PC-3 (cell line): Measurements from ENCODE around the gene OR9A2. TPM values are rescaled to one million over a fixed set of nuclear protein-coding genes. Genes with fewer than 3 reads are reported as not detected.

ENCODE experiments used
- ATAC-seq: fragments of 200-7000 bp; cut with Tn5 transposase; 2 replicates; pipeline ENCODE4 v1.9.1; 2020; ENCODE audit warnings: mild to moderate bottlenecking, moderate library complexity
- BruUV-seq: library from RNA; stranded (reverse); fragments of 400-500 nt; replicated peaks from 2 replicates; lab custom pipeline; 2021; lab: Mats Ljungman, UMichigan
- CTCF ChIA-PET: fragments of 300-600 bp; sonication (Branson Sonifier 250); formaldehyde crosslinking; loops from one replicate; lab custom pipeline; 2022; ENCODE audit warnings: antibody characterized with exemption; lab: Charles Lee
- POLR2A ChIA-PET: fragments of 300-600 bp; sonication (Branson Sonifier 250); formaldehyde crosslinking; loops from one replicate; lab custom pipeline; 2022; ENCODE audit warnings: antibody characterized with exemption; ENCODE audit not compliant: unreplicated experiment; lab: Charles Lee
- DNase-seq: peaks from one replicate; pipeline ENCODE4 v3.0.0-alpha.2; 2015
- H2AFZ ChIP-seq: fragments of 300-600 bp; sonication (generic); 2 replicates; pipeline ENCODE4 v1.6.0; 2016; ENCODE audit warnings: antibody characterized with exemption, low read length
- H3F3A ChIP-seq: fragments of 300-600 bp; sonication (generic); one replicate; pipeline ENCODE4 v1.6.0; 2017; ENCODE audit warnings: antibody characterized with exemption, low read length, control low read depth, mild to moderate bottlenecking; ENCODE audit not compliant: unreplicated experiment
- H3K27ac ChIP-seq: fragments of 300-600 bp; sonication (generic); 2 replicates; pipeline ENCODE4 v1.5.1; 2016; ENCODE audit warnings: mild to moderate bottlenecking, low read length
- H3K27me3 ChIP-seq: fragments of 300-600 bp; sonication (generic); 2 replicates; pipeline ENCODE4 v1.6.1; 2016; ENCODE audit warnings: low read length, mixed read lengths
- H3K36me3 ChIP-seq: fragments of 300-600 bp; sonication (generic); 2 replicates; pipeline ENCODE4 v1.6.1; 2016; ENCODE audit warnings: low read depth, mixed run types, low read length, mixed read lengths
- H3K4me1 ChIP-seq: fragments of 300-600 bp; sonication (generic); 2 replicates; pipeline ENCODE4 v1.5.1; 2016; ENCODE audit warnings: low read length; ENCODE audit not compliant: insufficient read depth
- H3K4me2 ChIP-seq: fragments of 300-600 bp; sonication (generic); 2 replicates; pipeline ENCODE4 v1.6.0; 2016; ENCODE audit warnings: low read length
- H3K4me3 ChIP-seq: fragments of 300-600 bp; sonication (generic); 2 replicates; pipeline ENCODE4 v1.5.1; 2016; ENCODE audit warnings: mild to moderate bottlenecking, low read length, mixed read lengths
- H3K79me2 ChIP-seq: fragments of 300-600 bp; sonication (generic); 2 replicates; pipeline ENCODE4 v1.6.1; 2017; ENCODE audit warnings: low read length, mixed read lengths
- H3K9ac ChIP-seq: fragments of 300-600 bp; sonication (generic); 2 replicates; pipeline ENCODE4 v1.6.0; 2016; ENCODE audit warnings: mild to moderate bottlenecking, low read length
- H3K9me2 ChIP-seq: fragments of 300-600 bp; sonication (generic); replicated peaks from 2 replicates; pipeline ENCODE4 v1.6.1; 2016; ENCODE audit warnings: mixed run types, low read length, mixed read lengths
- H3K9me3 ChIP-seq: fragments of 300-600 bp; sonication (generic); 2 replicates; pipeline ENCODE4 v1.6.1; 2016; ENCODE audit warnings: low read length, mixed read lengths
- H4K20me1 ChIP-seq: fragments of 300-600 bp; sonication (generic); 2 replicates; pipeline ENCODE4 v1.6.1; 2016; ENCODE audit warnings: low read length, mixed read lengths
- EZH2 ChIP-seq: fragments of 300-600 bp; sonication (generic); IDR thresholded peaks from one replicate; pipeline ENCODE4 v1.6.1; 2017; ENCODE audit warnings: antibody characterized with exemption, mild to moderate bottlenecking, low read length; ENCODE audit not compliant: unreplicated experiment
- EZH2phosphoT487 ChIP-seq: fragments of 300-600 bp; sonication (generic); IDR thresholded peaks from 2 replicates; pipeline ENCODE4 v1.6.1; 2018; ENCODE audit warnings: mild to moderate bottlenecking, antibody characterized with exemption, low read length, borderline replicate concordance
- intact Hi-C: fragments of 100-400 bp; cut with micrococcal nuclease; formaldehyde crosslinking; loops from 2 replicates; pipeline ENCODE4 v1.9.0; 2023
- total RNA-seq: library from RNA; depleted of rRNA; stranded (reverse); fragments of >200 nt; gene quantifications from 2 replicates; pipeline ENCODE4 v1.2.3, GENCODE V29; 2014
- TF ChIP-seq, protein P1 (sequence below): fragments of 300-600 bp; sonication (generic); conservative IDR thresholded peaks from 2 replicates; pipeline ENCODE4 v1.5.1; 2017; ENCODE audit warnings: antibody characterized with exemption, low read depth, mild to moderate bottlenecking, low read length

Gene OR9A2
- total RNA-seq, 1 experiment from 2014 or later = not detected

DNA sequence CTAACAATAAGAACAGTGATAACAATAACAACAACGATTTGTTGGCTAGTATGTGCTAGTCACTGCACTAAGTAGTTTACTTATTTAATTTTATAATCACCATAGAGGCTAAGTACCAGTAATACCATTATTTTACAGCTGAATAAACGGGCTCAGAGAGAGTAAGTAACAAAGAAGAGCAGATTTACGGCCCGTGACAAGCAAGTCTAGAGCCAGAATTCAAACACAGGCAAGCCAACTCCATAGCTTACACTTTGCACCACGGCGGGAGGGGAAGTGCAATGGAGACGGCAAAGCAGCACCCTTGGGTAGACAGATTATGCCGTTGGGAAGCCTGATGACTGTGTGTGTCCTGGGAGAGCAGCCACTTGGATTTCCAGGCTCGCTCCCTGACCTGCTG, 24.0 kb upstream of the OR9A2 start:
- Histone ChIP-seq H3K36me3 (no peaks in the 10 kb centered on the region), H3K9me2 (no peaks in the 10 kb centered on the region), H3K4me3 (no peak overlapping the region), H2AFZ (no peak overlapping the region), H3K4me1 (no peaks in the 10 kb centered on the region), H3K79me2 (no peaks in the 10 kb centered on the region), H3F3A (no peaks in the 10 kb centered on the region), H3K4me2 (no peak overlapping the region), H4K20me1 (no peaks in the 10 kb centered on the region), H3K9ac (no peak overlapping the region), H3K27ac (no peak overlapping the region), H3K9me3 (no peaks in the 10 kb centered on the region), H3K27me3 (peaks cover 52% of the 10 kb centered on the region)
- TF ChIP-seq EZH2phosphoT487 (no peak), EZH2 (no peak)
- TF ChIP-seq, protein P1, sequence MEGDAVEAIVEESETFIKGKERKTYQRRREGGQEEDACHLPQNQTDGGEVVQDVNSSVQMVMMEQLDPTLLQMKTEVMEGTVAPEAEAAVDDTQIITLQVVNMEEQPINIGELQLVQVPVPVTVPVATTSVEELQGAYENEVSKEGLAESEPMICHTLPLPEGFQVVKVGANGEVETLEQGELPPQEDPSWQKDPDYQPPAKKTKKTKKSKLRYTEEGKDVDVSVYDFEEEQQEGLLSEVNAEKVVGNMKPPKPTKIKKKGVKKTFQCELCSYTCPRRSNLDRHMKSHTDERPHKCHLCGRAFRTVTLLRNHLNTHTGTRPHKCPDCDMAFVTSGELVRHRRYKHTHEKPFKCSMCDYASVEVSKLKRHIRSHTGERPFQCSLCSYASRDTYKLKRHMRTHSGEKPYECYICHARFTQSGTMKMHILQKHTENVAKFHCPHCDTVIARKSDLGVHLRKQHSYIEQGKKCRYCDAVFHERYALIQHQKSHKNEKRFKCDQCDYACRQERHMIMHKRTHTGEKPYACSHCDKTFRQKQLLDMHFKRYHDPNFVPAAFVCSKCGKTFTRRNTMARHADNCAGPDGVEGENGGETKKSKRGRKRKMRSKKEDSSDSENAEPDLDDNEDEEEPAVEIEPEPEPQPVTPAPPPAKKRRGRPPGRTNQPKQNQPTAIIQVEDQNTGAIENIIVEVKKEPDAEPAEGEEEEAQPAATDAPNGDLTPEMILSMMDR = no peak
- BruUV-seq = no TSS peak
- ATAC-seq (no peak), DNase-seq (no peak)
- ChIA-PET POLR2A (no interaction called here), CTCF (no interaction called here)
- intact Hi-C loops = no loop called here

DNA sequence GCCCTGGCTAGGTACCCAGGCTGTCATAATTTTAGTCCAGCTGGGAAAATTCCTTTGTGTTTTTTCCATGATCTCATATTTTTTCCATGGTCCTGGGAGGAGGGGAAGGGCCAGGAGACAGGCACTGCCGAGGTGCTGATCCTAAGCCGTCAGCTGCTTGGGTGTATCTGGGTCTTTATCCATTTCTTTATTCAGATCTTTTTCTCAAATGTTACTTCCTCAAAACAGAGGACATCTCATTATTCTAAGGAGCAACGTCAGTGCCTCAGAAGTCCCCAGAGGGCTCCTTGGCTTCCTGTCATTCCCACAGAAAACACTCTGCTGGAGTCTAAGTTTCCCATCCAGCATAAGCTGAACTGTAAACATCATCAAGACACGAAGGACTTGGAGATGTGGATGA, 22.4 kb upstream of the OR9A2 start:
- CTCF ChIA-PET = no interaction called here

DNA sequence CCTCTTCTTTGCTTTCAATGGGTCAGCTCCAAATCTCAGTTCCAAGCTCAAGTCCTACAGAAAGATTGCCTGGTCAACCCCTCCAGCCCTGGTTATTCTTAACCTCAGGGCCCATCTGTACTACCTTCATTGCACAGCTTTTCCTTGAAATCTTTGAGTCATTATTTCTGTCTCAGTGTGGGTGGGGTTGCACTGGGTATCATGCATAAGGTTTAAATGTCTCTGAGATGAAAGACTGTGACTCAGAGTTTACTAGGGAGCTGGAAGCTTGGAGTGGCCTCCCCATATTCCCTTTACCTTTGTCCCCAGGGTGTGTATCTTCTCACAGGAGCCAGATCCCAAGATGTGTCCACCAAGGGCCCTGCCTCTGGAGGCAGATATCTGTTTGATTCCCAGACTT, 21.9 kb upstream of the OR9A2 start:
- Histone ChIP-seq H3K4me1 (no peaks in the 10 kb centered on the region), H3K4me2 (no peak overlapping the region), H3K79me2 (no peaks in the 10 kb centered on the region), H3K4me3 (no peak overlapping the region), H2AFZ (no peak overlapping the region), H3K36me3 (no peaks in the 10 kb centered on the region), H3K9me3 (no peaks in the 10 kb centered on the region), H3K9ac (no peak overlapping the region), H3K27ac (no peak overlapping the region), H3K9me2 (no peaks in the 10 kb centered on the region), H3F3A (no peaks in the 10 kb centered on the region), H4K20me1 (no peaks in the 10 kb centered on the region), H3K27me3 (peaks cover 51% of the 10 kb centered on the region)
- peak; percentile 16 for DNase-seq
- CTCF ChIA-PET = no interaction called here
- no TSS peak for BruUV-seq
- ATAC-seq = no peak
- TF ChIP-seq EZH2phosphoT487 (no peak), EZH2 (no peak)
- TF ChIP-seq, protein P1 = no peak
- POLR2A ChIA-PET = no interaction called here
- intact Hi-C loops = no loop called here

More for the DNA sequence above, 22.4 kb upstream of the OR9A2 start:
- no peaks in the 10 kb centered on the region for H3K4me1 ChIP-seq
- H3K4me3 ChIP-seq = no peak overlapping the region
- no peak overlapping the region for H3K27ac ChIP-seq
- TF ChIP-seq, protein P1 = no peak
- TF ChIP-seq EZH2phosphoT487 (no peak), EZH2 (no peak)
- H3K36me3 ChIP-seq = no peaks in the 10 kb centered on the region
- no peak for DNase-seq
- intact Hi-C loops = no loop called here
- H3K9me2 ChIP-seq = no peaks in the 10 kb centered on the region
- BruUV-seq = no TSS peak
- H3K9me3 ChIP-seq = no peaks in the 10 kb centered on the region
- H3F3A ChIP-seq = no peaks in the 10 kb centered on the region
- H4K20me1 ChIP-seq = no peaks in the 10 kb centered on the region
- H3K27me3 ChIP-seq = peaks cover 53% of the 10 kb centered on the region
- ATAC-seq = no peak
- POLR2A ChIA-PET = no interaction called here
- H3K4me2 ChIP-seq = no peak overlapping the region
- H3K9ac ChIP-seq = no peak overlapping the region
- no peak overlapping the region for H2AFZ ChIP-seq
- no peaks in the 10 kb centered on the region for H3K79me2 ChIP-seq
